Measurements from ENCODE around the gene TCIRG1.

The TCIRG1 gene

GRCh38 chr11:68096962-68097361, 58.1 kb downstream of the TCIRG1 start:
- DNase-seq = no peak

GRCh38 chr11:68099057-68099456, 60.2 kb downstream of the TCIRG1 start:
- DNase-seq = no peak

DNA sequence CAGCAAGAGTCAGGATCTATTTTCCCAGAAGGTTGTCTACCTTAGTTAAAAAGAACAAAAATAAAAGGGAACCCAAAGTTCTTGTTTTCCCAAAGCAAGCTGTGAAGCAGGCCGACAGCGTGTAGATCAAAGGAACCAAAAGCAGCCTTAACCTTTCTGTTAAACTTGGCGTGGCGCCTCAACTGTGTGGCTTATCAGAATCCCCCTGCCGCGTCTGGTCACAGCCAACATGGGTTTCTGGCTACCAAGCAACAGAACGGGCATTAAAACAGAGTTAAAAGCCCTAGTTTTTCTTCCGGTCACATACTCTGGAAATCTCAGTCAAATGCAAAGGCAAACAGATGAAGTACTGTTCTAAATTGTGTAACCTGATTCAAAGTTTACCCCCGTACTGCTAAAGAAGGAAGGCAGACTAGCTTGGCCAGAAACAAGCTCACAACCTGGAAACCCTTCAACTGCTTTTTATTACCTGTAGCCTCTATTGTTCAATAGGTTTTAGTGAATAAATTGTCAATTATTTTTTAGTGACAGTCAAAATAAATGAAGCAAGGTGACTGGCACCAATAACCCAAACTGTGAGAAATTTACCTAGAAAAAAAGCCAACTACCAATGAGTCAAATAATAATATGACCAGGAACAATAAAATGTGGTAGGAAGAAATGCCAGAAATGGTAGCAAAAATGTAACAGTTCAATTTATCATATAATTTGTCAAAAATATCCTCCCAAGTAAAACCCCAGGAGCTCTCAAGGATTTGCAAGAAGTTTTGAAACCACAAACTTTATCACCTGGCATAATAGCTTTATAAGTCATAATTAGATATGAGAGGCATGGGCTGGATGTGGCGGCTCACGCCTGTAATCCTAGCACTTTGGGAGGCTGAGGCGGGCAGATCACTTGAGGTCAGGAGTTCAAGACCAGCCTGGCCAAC, 60.9 kb downstream of the TCIRG1 start:
- no peak for DNase-seq
